ENCODE results near the gene PARN. TPM values are rescaled to one million over a fixed set of nuclear protein-coding genes. Genes with fewer than 3 reads are reported as not detected.

Gene PARN
- total RNA-seq, 2 donors from 2014 or later = 22.4 to 51.2 TPM

- 81% methylated on average over 6 of the region's 6 CpGs for WGBS
- Histone ChIP-seq H3K4me3 (no peak overlapping the region), H3K27ac (no peak overlapping the region), H3K4me1 (replicated peaks) (no peaks in the 10 kb centered on the region), H3K9me3 (no peaks in the 10 kb centered on the region), H3K36me3 (no peaks in the 10 kb centered on the region), H3K27me3 (replicated peaks; ENCODE audit: insufficient read depth) (no peaks in the 10 kb centered on the region)
- no peak for TF ChIP-seq CTCF (IDR thresholded peaks at IDR 0.05)
- TF ChIP-seq POLR2AphosphoS5 (IDR thresholded peaks at IDR 0.05) = no peak
- no peak for TF ChIP-seq POLR2A (IDR thresholded peaks at IDR 0.05)
- intact Hi-C loops (cut with DNase I) = no loop called here
- DNase-seq (ENCODE audit: low spot score) = no peak
Measured at GRCh38 chr16:14450846-14451245, 179.2 kb downstream of the PARN start.

- intact Hi-C loops (cut with DNase I) = no loop called here
- no peaks in the 10 kb centered on the region for H3K27me3 ChIP-seq (replicated peaks; ENCODE audit: insufficient read depth)
- H3K9me3 ChIP-seq = no peaks in the 10 kb centered on the region
- no peak overlapping the region for H3K4me3 ChIP-seq
- 91% methylated on average over 4 of the region's 4 CpGs for WGBS
- no peak for DNase-seq (ENCODE audit: low spot score)
- TF ChIP-seq POLR2AphosphoS5 (IDR thresholded peaks at IDR 0.05) = no peak
- TF ChIP-seq CTCF (IDR thresholded peaks at IDR 0.05) = no peak
- no peak for TF ChIP-seq POLR2A (IDR thresholded peaks at IDR 0.05)
- no peaks in the 10 kb centered on the region for H3K36me3 ChIP-seq
- no peak overlapping the region for H3K27ac ChIP-seq
- no peaks in the 10 kb centered on the region for H3K4me1 ChIP-seq (replicated peaks)
Measured at GRCh38 chr16:14449790-14450480, 180.1 kb downstream of the PARN start.

GRCh38 chr16:14449334-14449733 is 180.7 kb downstream of the PARN start:
- intact Hi-C loops (cut with DNase I) = no loop called here
- H3K4me3 ChIP-seq = no peak overlapping the region
- H3K4me1 ChIP-seq (replicated peaks) = no peaks in the 10 kb centered on the region
- DNase-seq (ENCODE audit: low spot score) = no peak
- H3K9me3 ChIP-seq = no peaks in the 10 kb centered on the region
- TF ChIP-seq POLR2AphosphoS5 (IDR thresholded peaks at IDR 0.05) = peak; percentile 64
- no peak for TF ChIP-seq CTCF (IDR thresholded peaks at IDR 0.05)
- no peak for TF ChIP-seq POLR2A (IDR thresholded peaks at IDR 0.05)
- no peak overlapping the region for H3K27ac ChIP-seq
- WGBS = 56% methylated on average over 4 of the region's 4 CpGs
- no peaks in the 10 kb centered on the region for H3K27me3 ChIP-seq (replicated peaks; ENCODE audit: insufficient read depth)
- no peaks in the 10 kb centered on the region for H3K36me3 ChIP-seq

GRCh38 chr16:14448879-14449278 is 181.2 kb downstream of the PARN start:
- Histone ChIP-seq H3K36me3 (no peaks in the 10 kb centered on the region), H3K27ac (no peak overlapping the region), H3K4me1 (replicated peaks) (no peaks in the 10 kb centered on the region), H3K27me3 (replicated peaks; ENCODE audit: insufficient read depth) (no peaks in the 10 kb centered on the region), H3K9me3 (no peaks in the 10 kb centered on the region), H3K4me3 (no peak overlapping the region)
- TF ChIP-seq POLR2AphosphoS5 (IDR thresholded peaks at IDR 0.05) (no peak), POLR2A (IDR thresholded peaks at IDR 0.05) (no peak), CTCF (IDR thresholded peaks at IDR 0.05) (no peak)
- no peak for DNase-seq (ENCODE audit: low spot score)
- 93% methylated on average over 5 of the region's 5 CpGs for WGBS
- intact Hi-C loops (cut with DNase I) = no loop called here

GRCh38 chr16:14447783-14448182 is 182.3 kb downstream of the PARN start:
- no peaks in the 10 kb centered on the region for H3K9me3 ChIP-seq
- no peak overlapping the region for H3K27ac ChIP-seq
- TF ChIP-seq POLR2AphosphoS5 (IDR thresholded peaks at IDR 0.05) (no peak), CTCF (IDR thresholded peaks at IDR 0.05) (no peak), POLR2A (IDR thresholded peaks at IDR 0.05) (no peak)
- H3K4me1 ChIP-seq (replicated peaks) = no peaks in the 10 kb centered on the region
- 93% methylated on average over 5 of the region's 5 CpGs for WGBS
- no peaks in the 10 kb centered on the region for H3K27me3 ChIP-seq (replicated peaks; ENCODE audit: insufficient read depth)
- H3K4me3 ChIP-seq = no peak overlapping the region
- intact Hi-C loops (cut with DNase I) = no loop called here
- no peak for DNase-seq (ENCODE audit: low spot score)
- H3K36me3 ChIP-seq = no peaks in the 10 kb centered on the region

Measured in prostate gland (tissue), 2 donors.